GM23248 (cell line): ENCODE data around the gene GOLPH3. TPM values are rescaled to one million over a fixed set of nuclear protein-coding genes. Genes with fewer than 3 reads are reported as not detected.
A peak's percentile ranks its signal among the peaks of the same experiment; 100 is the strongest.

Experiments
- DNase-seq: peaks from one replicate; pipeline ENCODE4 v3.0.0-alpha.2; 2015
- H2AFZ ChIP-seq: fragments of 200-600 bp; sonication (generic); 2 replicates; pipeline ENCODE4 v1.6.1; 2016; ENCODE audit warnings: antibody characterized with exemption
- H3F3A ChIP-seq: fragments of 200-600 bp; sonication (generic); 2 replicates; pipeline ENCODE4 v1.6.1; 2016; ENCODE audit warnings: mild to moderate bottlenecking, antibody characterized with exemption, mixed run types; ENCODE audit not compliant: insufficient read depth
- H3K27ac ChIP-seq: fragments of 200-600 bp; sonication (generic); 2 replicates; pipeline ENCODE4 v1.5.1; 2016; ENCODE audit warnings: mild to moderate bottlenecking
- H3K27me3 ChIP-seq: fragments of 200-600 bp; sonication (generic); replicated peaks from 2 replicates; pipeline ENCODE4 v1.6.1; 2016; ENCODE audit warnings: mild to moderate bottlenecking; ENCODE audit not compliant: insufficient read depth
- H3K36me3 ChIP-seq: fragments of 200-600 bp; sonication (generic); 2 replicates; pipeline ENCODE4 v1.6.1; 2016; ENCODE audit warnings: low read depth, mild to moderate bottlenecking
- H3K4me1 ChIP-seq: fragments of 200-600 bp; sonication (generic); 2 replicates; pipeline ENCODE4 v1.6.1; 2016; ENCODE audit warnings: mild to moderate bottlenecking; ENCODE audit not compliant: insufficient read depth
- H3K4me2 ChIP-seq: fragments of 200-600 bp; sonication (generic); one replicate; pipeline ENCODE4 v1.6.1; 2016; ENCODE audit warnings: mild to moderate bottlenecking; ENCODE audit not compliant: unreplicated experiment
- H3K4me3 ChIP-seq: fragments of 200-600 bp; sonication (generic); 2 replicates; pipeline ENCODE4 v1.5.1; 2016; ENCODE audit warnings: mild to moderate bottlenecking
- H3K79me2 ChIP-seq: fragments of 200-600 bp; sonication (generic); 2 replicates; pipeline ENCODE4 v1.6.1; 2016; ENCODE audit warnings: mild to moderate bottlenecking; ENCODE audit not compliant: insufficient read depth
- H3K9ac ChIP-seq: fragments of 200-600 bp; sonication (generic); 2 replicates; pipeline ENCODE4 v1.6.1; 2016; ENCODE audit warnings: mild to moderate bottlenecking
- H3K9me2 ChIP-seq: fragments of 200-600 bp; sonication (generic); 2 replicates; pipeline ENCODE4 v1.6.1; 2016; ENCODE audit warnings: mixed run types, mild to moderate bottlenecking, moderate library complexity; ENCODE audit not compliant: insufficient read depth
- H3K9me3 ChIP-seq: fragments of 200-600 bp; sonication (generic); one replicate; pipeline ENCODE4 v1.6.1; 2017; ENCODE audit warnings: low read depth
- H4K20me1 ChIP-seq: fragments of 200-600 bp; sonication (generic); 2 replicates; pipeline ENCODE4 v1.6.0; 2016; ENCODE audit not compliant: insufficient read depth
- EZH2 ChIP-seq: fragments of 200-600 bp; sonication (generic); IDR thresholded peaks from 2 replicates; pipeline ENCODE4 v1.6.1; 2018; ENCODE audit warnings: antibody characterized with exemption, mild to moderate bottlenecking; ENCODE audit not compliant: insufficient read depth, poor library complexity, severe bottlenecking
- EZH2phosphoT487 ChIP-seq: fragments of 200-600 bp; sonication (generic); IDR thresholded peaks from 2 replicates; pipeline ENCODE4 v1.6.1; 2018; ENCODE audit warnings: antibody characterized with exemption, moderate library complexity, mild to moderate bottlenecking, low read depth; ENCODE audit not compliant: insufficient read depth
- WGBS, 2 experiments: methylation state at CpG; one replicate each; pipeline ENCODE4 v1.1.6; 2015 to 2017; ENCODE audit warnings: low lambda C conversion rate in 2 of 2, low coverage in 1 of 2; ENCODE audit errors: missing lambda C conversion rate in 2 of 2; 5-methylcytosine and 5-hydroxymethylcytosine counted together
- in situ Hi-C: fragments of 300-500 bp; cut with MboI; formaldehyde crosslinking; loops from 2 replicates; pipeline ENCODE4 v1.15.0; 2020
- polyA plus RNA-seq: library from polyadenylated mRNA; unstranded; fragments of >200 nt; fragmentation: Nextera tagmentation; extraction: Ambion mirVana; gene quantifications from 2 replicates; pipeline ENCODE4 v1.2.1, GENCODE V29; 2016
- total RNA-seq: library from RNA; depleted of rRNA; stranded (reverse); fragments of >200 nt; shearing (Covaris generic); gene quantifications from 2 replicates; pipeline ENCODE4 v1.2.3, GENCODE V29; 2014

Gene GOLPH3
- total and polyA plus RNA-seq, 2 experiments from 2014 or later = 102 to 120 TPM

DNA sequence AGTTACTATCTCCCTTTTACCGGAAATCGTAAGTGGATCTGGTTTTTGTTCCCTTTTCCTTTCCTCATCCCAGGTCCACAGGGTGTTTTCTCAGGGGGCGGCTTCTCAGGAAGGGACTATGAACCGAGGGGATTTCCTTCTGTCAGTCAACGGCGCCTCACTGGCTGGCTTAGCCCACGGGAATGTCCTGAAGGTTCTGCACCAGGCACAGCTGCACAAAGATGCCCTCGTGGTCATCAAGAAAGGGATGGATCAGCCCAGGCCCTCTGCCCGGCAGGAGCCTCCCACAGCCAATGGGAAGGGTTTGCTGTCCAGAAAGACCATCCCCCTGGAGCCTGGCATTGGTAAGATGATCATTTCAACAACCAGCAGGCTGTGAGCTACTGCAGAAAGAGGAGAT lies 75.8 kb downstream of the GOLPH3 start:
- Histone ChIP-seq H3K4me1 (no peaks in the 10 kb centered on the region), H3K4me2 (no peak overlapping the region), H2AFZ (no peak overlapping the region), H3K4me3 (no peak overlapping the region), H3K27me3 (no peaks in the 10 kb centered on the region), H3K79me2 (no peaks in the 10 kb centered on the region), H3K36me3 (peaks cover 46% of the 10 kb centered on the region), H3F3A (peaks cover 18% of the 10 kb centered on the region; the same call in 1 of the 2 replicates), H3K9me2 (no peaks in the 10 kb centered on the region), H3K9ac (no peak overlapping the region), H3K27ac (no peak overlapping the region), H3K9me3 (no peaks in the 10 kb centered on the region), H4K20me1 (no peaks in the 10 kb centered on the region)
- in situ Hi-C loops = loop anchor here (10.0 kb wide), 1 partner anchor 523 kb away; no protein-coding TSS in a partner anchor
- DNase-seq = no peak
- TF ChIP-seq EZH2 (no peak), EZH2phosphoT487 (no peak)
- WGBS, 2 experiments = 90 to 95% methylated on average over 9 of the region's 9 CpGs

DNA sequence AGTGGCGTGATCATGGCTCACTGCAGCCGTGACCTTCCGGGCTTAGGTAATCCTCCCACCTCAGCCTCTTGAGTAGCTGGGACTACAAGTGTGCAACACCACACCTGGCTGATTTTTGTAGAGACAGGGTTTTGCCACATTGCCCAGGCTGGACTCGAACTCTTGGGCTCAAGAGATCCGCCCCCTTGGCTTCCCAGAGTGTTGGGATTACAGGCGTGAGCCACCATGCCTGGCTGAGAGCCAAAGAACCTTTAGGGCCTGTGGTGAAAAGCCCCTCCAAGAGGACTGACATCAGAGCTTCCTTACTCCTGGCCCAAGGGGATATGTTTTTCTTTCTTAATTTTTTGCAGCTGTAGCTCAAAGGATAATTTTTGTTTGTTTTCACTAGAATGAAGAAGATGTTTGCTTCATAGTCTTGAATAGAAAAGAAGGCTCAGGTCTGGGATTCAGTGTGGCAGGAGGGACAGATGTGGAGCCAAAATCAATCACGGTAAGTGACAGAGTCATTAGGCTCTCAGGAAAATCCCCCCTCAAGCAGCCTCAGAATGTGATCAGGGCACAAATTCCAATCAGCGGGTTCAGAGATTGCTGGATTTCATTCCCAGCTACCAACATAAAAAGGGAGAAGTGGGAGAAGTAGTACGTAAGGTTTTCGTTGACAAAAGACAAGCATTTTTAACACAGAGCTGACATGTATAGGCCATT lies 77.1 kb downstream of the GOLPH3 start:
- in situ Hi-C loops = loop anchor here (10.0 kb wide), 1 partner anchor 522 kb away; no protein-coding TSS in a partner anchor

DNA sequence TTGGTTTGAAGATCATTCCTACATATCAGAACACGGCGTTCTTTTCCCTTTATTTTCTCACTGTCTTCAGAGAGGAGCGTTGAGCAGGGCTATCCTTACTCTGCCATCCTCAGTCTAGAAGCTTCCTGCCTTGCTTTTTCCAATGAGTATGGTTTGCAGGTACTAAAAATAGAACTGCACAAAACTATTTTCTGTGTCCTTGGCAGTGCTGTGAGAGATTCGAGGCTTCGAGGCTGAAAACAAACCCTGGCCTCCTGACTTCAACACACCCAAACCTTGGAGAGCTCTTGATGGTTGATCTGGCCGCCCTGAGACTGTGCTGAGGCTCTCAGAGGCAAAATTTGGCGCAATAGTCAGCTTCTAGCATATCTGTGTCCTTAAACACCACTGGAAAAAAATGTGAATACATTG lies 78.9 kb downstream of the GOLPH3 start:
- H3K79me2 ChIP-seq = no peaks in the 10 kb centered on the region
- H3K9ac ChIP-seq = no peak overlapping the region
- H3K4me1 ChIP-seq = no peaks in the 10 kb centered on the region
- H3K27ac ChIP-seq = no peak overlapping the region
- H4K20me1 ChIP-seq = no peaks in the 10 kb centered on the region
- 60 to 62% methylated on average over 7 of the region's 7 CpGs for WGBS, 2 experiments
- H3K36me3 ChIP-seq = peaks cover 19% of the 10 kb centered on the region
- H3K4me3 ChIP-seq = no peak overlapping the region
- H2AFZ ChIP-seq = no peak overlapping the region
- H3K9me2 ChIP-seq = no peaks in the 10 kb centered on the region
- TF ChIP-seq EZH2phosphoT487 = no peak
- no peak for TF ChIP-seq EZH2
- in situ Hi-C loops = loop anchor here (10.0 kb wide), 1 partner anchor 520 kb away; no protein-coding TSS in a partner anchor
- H3F3A ChIP-seq = peaks cover 18% of the 10 kb centered on the region; the same call in 1 of the 2 replicates
- H3K9me3 ChIP-seq = no peaks in the 10 kb centered on the region
- no peaks in the 10 kb centered on the region for H3K27me3 ChIP-seq
- DNase-seq = peak; percentile 19
- H3K4me2 ChIP-seq = no peak overlapping the region

More for the DNA sequence above, 77.1 kb downstream of the GOLPH3 start:
- H3K4me2 ChIP-seq = no peak overlapping the region
- TF ChIP-seq EZH2phosphoT487 (no peak), EZH2 (no peak)
- H3K27ac ChIP-seq = no peak overlapping the region
- WGBS, 2 experiments = 88 to 91% methylated on average over 10 of the region's 10 CpGs
- H3K9me3 ChIP-seq = no peaks in the 10 kb centered on the region
- H3F3A ChIP-seq = peaks cover 18% of the 10 kb centered on the region; the same call in 1 of the 2 replicates
- no peaks in the 10 kb centered on the region for H3K9me2 ChIP-seq
- no peaks in the 10 kb centered on the region for H3K79me2 ChIP-seq
- peaks cover 35% of the 10 kb centered on the region for H3K36me3 ChIP-seq
- H4K20me1 ChIP-seq = no peaks in the 10 kb centered on the region
- H3K4me3 ChIP-seq = no peak overlapping the region
- H2AFZ ChIP-seq = no peak overlapping the region
- no peaks in the 10 kb centered on the region for H3K4me1 ChIP-seq
- H3K9ac ChIP-seq = no peak overlapping the region
- no peak for DNase-seq
- no peaks in the 10 kb centered on the region for H3K27me3 ChIP-seq

DNA sequence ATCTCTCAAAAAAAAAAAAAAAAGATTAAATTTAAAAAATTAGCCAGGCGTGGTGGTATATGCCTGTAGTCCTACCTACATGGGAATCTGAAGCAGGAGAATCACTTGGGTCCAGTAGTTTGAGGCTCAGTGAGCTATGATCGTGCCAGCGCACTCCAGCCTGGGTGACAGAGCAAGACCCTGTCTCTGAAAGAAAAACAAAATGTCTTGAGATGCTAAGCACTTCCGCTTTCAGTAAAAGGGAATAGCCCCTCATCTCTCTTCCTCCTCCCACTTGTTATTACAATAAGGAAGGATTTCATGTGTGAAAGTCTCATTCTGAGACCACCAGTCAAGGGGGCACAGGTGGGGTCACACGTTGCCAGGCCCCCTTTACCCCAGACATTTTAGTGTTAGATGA lies 79.4 kb downstream of the GOLPH3 start:
- H3K79me2 ChIP-seq = no peaks in the 10 kb centered on the region
- no peaks in the 10 kb centered on the region for H3K9me2 ChIP-seq
- no peak overlapping the region for H2AFZ ChIP-seq
- H3K9me3 ChIP-seq = no peaks in the 10 kb centered on the region
- H3K9ac ChIP-seq = no peak overlapping the region
- H4K20me1 ChIP-seq = no peaks in the 10 kb centered on the region
- no peak overlapping the region for H3K4me2 ChIP-seq
- 91 to 95% methylated on average over 5 of the region's 5 CpGs for WGBS, 2 experiments
- in situ Hi-C loops = loop anchor here (5.0 to 10.0 kb wide), 2 partner anchors 272 to 520 kb away; no protein-coding TSS in a partner anchor
- H3K4me3 ChIP-seq = no peak overlapping the region
- H3K27ac ChIP-seq = no peak overlapping the region
- DNase-seq = no peak
- H3K36me3 ChIP-seq = peaks cover 16% of the 10 kb centered on the region
- H3F3A ChIP-seq = peaks cover 18% of the 10 kb centered on the region; the same call in 1 of the 2 replicates
- no peaks in the 10 kb centered on the region for H3K4me1 ChIP-seq
- TF ChIP-seq EZH2 (no peak), EZH2phosphoT487 (no peak)
- no peaks in the 10 kb centered on the region for H3K27me3 ChIP-seq
